IPS-18c (cell line): ENCODE measurements around the gene THAP4.

Source experiments
- H3K4me3 ChIP-seq: 2 replicates; pipeline ENCODE4 v1.7.0; 2013; ENCODE audit warnings: low read depth, mild to moderate bottlenecking, low read length, moderate library complexity; ENCODE audit not compliant: insufficient read depth
- H3K9me3 ChIP-seq: one replicate; pipeline ENCODE4 v1.6.1; 2013; ENCODE audit warnings: mild to moderate bottlenecking, low read length, moderate library complexity; ENCODE audit not compliant: control insufficient read depth, insufficient read depth

Gene THAP4

GRCh38 chr2:241535871-241536655, 100.9 kb downstream of the THAP4 start:
- H3K9me3 ChIP-seq, result no peaks in the 10 kb centered on the region

GRCh38 chr2:241534701-241535375, 102.1 kb downstream of the THAP4 start:
- H3K4me3 ChIP-seq, result no peak overlapping the region

More at GRCh38 chr2:241535871-241536655, 100.9 kb downstream of the THAP4 start:
- no peak overlapping the region for H3K4me3 ChIP-seq

More at GRCh38 chr2:241534701-241535375, 102.1 kb downstream of the THAP4 start:
- no peaks in the 10 kb centered on the region for H3K9me3 ChIP-seq
